ENCODE data around the gene CABLES2. TPM values are rescaled to one million over a fixed set of nuclear protein-coding genes. Genes with fewer than 3 reads are reported as not detected.

The CABLES2 gene
- total RNA-seq, 1 experiment from 2014 or later = 8.9 TPM

DNA sequence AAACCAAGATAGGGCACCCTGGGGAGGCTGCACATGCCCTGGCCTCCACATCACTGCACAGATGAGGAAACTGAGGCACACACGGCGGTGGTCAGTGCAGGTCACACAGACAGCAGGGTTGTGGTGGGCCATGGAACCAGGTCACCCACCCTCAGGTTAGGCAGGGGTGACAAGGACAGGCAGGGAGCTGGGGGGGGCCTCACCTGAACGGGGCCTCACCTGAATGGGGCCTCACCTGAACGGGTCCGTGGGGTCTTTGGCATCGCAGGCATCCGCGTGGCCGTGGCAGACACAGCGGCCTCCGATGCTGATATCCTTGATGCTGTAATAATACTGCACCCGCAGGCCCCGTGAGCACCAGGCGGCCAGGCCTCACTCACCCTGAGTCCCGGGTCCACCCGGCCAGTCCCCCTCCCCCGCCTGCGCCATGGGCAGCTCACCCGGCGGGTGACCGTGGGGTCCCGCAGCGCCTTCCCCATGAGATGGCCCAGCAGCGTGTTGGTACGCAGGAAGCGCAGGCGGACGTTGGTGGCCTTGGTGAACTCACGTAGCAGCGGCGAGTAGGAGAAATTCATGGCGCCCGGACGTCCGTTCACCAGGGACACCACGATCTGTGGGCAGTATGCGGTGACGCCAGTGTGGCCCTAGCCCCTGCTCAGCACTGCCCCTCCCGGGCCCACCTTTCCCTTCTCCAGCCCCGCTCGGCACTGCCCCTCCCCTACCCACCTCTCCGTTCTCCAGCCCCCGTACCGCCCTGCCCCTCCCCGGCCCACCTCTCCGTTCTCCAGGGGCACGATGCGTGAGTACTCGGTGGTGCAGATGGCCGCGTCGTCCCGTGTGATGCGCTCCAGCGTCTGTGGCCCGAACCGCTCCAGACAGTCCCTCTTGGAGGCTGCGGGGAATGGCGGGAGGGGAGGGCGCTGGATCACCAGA is 55.4 kb downstream of the CABLES2 start:
- intact Hi-C loops (cut with micrococcal nuclease) = no loop called here
- POLR2A ChIA-PET = no interaction called here
- peak overlapping the region; percentile 74 for H3K9ac ChIP-seq (ENCODE audit: low read length)
- no peaks in the 10 kb centered on the region for H4K20me1 ChIP-seq (ENCODE audit: insufficient read depth)
- H3K79me2 ChIP-seq (ENCODE audit: insufficient read depth, low read length) = peaks cover 47% of the 10 kb centered on the region
- no peaks in the 10 kb centered on the region for H3K9me3 ChIP-seq (ENCODE audit: control insufficient read depth in 1 of 2, insufficient read depth in 1 of 2, low read depth in 1 of 2, low read length in 2 of 2)
- peak overlapping the region; percentile 99 for H3K27ac ChIP-seq (ENCODE audit: low read depth, low read length)
- H3K4me1 ChIP-seq (ENCODE audit: control insufficient read depth in 1 of 2, insufficient read depth in 2 of 2, low read length in 2 of 2) = peaks cover 40 to 64% of the 10 kb centered on the region in 2 experiments
- TF ChIP-seq CBX3 (IDR thresholded peaks at IDR 0.05; ENCODE audit: low read depth) (no peak), ZFX (IDR thresholded peaks at IDR 0.05) (no peak)
- TF ChIP-seq, protein P1, sequence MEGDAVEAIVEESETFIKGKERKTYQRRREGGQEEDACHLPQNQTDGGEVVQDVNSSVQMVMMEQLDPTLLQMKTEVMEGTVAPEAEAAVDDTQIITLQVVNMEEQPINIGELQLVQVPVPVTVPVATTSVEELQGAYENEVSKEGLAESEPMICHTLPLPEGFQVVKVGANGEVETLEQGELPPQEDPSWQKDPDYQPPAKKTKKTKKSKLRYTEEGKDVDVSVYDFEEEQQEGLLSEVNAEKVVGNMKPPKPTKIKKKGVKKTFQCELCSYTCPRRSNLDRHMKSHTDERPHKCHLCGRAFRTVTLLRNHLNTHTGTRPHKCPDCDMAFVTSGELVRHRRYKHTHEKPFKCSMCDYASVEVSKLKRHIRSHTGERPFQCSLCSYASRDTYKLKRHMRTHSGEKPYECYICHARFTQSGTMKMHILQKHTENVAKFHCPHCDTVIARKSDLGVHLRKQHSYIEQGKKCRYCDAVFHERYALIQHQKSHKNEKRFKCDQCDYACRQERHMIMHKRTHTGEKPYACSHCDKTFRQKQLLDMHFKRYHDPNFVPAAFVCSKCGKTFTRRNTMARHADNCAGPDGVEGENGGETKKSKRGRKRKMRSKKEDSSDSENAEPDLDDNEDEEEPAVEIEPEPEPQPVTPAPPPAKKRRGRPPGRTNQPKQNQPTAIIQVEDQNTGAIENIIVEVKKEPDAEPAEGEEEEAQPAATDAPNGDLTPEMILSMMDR (IDR thresholded peaks at IDR 0.05 in 2 of 3, conservative IDR thresholded peaks at IDR 0.05 in 1 of 3; ENCODE audit: borderline replicate concordance in 1 of 3, insufficient read depth in 1 of 3, low read depth in 2 of 3, low read length in 2 of 3) = no peak
- no peak for DNase-seq (ENCODE audit: low read depth, low spot score)
- no peak overlapping the region for H3K4me3 ChIP-seq (replicated peaks in 1 of 2; ENCODE audit: low read depth in 1 of 2, low read length in 2 of 2)
- H3K27me3 ChIP-seq (ENCODE audit: insufficient read depth, low read length) = no peaks in the 10 kb centered on the region
- H3K9me2 ChIP-seq (ENCODE audit: insufficient read depth) = no peaks in the 10 kb centered on the region
- no peak for ATAC-seq
- H3K36me3 ChIP-seq (ENCODE audit: control insufficient read depth in 1 of 2, insufficient read depth in 2 of 2, low read length in 2 of 2) = peaks cover 3 to 29% of the 10 kb centered on the region in 2 experiments; a peak in 2 of 4 replicates
- peak overlapping the region; percentile 89 for H3K4me2 ChIP-seq (ENCODE audit: low read length)
- RAD21 ChIA-PET (ENCODE audit: low non-redundant PET in 1 of 2, low total read pairs in 2 of 2, uncharacterized antibody in 2 of 2, unreplicated experiment in 2 of 2) = interaction anchor here in 1 of 2 experiments (0.5 kb wide), 1 partner anchor 48 kb away, joined by 8 read pairs; no protein-coding TSS in a partner anchor
- BruUV-seq (replicated peaks) = no TSS peak
- CTCF ChIA-PET = no interaction called here
- H2AFZ ChIP-seq (ENCODE audit: low read depth, low read length, poor library complexity, severe bottlenecking) = no peak overlapping the region
